Fibroblast of peridontal ligament (primary cell): ENCODE results near the gene C2CD4C.
"Not testable (repeated sequence)": the region's sequence is repeated elsewhere in the genome, so short reads cannot be mapped to it uniquely, and the experiment has no call there.

Experiments
- DNase-seq: peaks from one replicate; pipeline ENCODE4 v3.0.0-alpha.2; 2010; ENCODE audit errors: extremely low read depth

Gene C2CD4C

GRCh38 chr19:381901-382300 lies 27.0 kb downstream of the C2CD4C start:
- DNase-seq: not testable (repeated sequence)

GRCh38 chr19:380618-381219 lies 28.2 kb downstream of the C2CD4C start:
- not testable (repeated sequence) for DNase-seq

DNA sequence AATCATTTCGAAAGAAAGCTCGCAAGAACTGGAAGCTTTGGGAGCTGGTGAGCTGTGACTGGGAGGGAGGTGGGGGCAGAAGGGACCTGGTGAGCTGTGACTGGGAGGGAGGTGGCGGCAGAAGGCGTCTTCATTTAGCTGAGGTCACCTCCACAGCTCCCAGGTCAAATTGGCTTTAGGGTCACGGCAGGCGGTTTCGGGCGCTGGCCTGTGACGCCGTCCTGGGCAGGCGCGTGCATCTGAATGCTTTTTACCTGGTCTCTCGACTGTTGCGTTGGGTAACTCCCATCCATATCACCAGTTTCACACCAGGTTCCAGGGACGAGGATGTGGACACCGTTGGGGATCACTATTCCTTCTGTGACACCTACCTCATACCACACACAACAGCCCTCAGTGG lies 29.2 kb downstream of the C2CD4C start:
- no peak for DNase-seq

DNA sequence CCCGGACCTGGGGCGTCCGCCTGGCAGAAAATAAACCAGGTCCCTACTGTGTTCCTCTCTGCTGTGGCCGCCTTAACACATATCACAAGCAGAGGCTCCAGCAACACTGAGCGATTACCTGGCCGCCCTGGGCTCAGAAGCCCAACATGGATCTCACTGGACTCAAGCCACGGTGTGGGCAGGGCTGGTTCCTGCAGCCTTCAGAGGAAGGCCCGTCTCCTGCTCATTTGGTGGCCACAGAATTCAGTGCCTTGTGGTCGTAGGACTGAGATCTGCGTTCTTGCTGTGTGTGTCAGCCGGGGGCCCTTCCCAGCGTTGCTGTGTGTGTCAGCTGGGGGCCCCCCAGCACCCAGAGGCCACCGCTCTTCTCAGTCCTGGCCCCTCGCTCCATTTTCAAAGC lies 30.2 kb downstream of the C2CD4C start:
- DNase-seq: no peak

DNA sequence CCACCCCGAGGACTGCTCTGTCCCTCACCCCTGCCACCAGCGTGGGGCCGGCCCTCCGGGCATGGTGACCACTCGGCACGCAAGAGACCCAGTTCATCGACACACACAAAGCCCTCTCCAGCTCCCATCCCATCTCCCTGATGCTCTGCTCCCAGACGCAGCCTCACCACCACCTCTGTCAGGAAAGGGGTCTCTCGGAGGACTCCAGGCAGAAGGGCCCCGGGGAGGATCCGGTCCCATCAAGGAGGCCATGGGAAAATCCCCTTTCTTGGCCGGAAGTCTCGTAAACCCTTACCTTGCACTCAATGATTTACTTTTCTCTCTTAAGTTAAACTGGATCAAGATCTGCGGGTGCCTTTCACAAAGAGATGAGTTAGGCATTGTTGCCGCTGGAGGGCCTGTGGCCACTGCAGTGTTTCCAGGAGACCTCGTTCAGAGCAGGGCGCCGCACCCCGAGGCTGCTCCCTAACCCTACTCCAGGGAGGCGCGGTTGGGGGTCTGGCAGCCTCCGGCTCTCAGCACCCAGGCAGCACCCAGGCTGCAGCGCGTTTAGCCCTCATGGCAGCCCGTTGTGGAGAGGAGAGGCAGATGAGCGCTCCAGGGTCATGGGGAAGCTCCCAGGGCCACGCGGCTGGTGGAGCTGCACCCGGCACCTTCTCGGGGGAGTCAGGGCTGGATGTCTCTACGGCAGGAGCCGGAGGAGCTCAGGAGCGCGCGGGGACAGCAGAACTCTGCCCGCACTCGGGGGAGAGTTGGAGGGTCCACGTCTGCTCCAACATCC lies 31.0 kb downstream of the C2CD4C start:
- no peak for DNase-seq

DNA sequence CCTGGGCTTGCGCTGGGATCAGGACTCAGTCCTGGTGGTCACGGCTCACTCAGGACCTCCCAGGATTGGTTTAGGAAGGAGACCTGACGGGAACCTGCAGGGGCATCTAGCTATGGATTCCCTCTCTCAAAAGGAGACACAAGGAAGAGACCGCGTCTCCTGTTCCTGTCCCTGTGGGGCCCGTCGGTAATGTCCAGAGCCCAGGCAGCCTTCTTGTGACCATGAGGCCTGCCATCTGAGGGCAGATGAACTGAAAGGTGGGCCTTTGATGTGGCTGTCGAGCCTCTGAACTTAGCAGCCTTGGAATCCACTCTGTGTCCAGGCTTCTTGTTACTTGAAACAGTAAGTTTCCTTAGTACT lies 32.9 kb downstream of the C2CD4C start:
- no peak for DNase-seq

GRCh38 chr19:375395-376110 lies 33.4 kb downstream of the C2CD4C start:
- no peak for DNase-seq

DNA sequence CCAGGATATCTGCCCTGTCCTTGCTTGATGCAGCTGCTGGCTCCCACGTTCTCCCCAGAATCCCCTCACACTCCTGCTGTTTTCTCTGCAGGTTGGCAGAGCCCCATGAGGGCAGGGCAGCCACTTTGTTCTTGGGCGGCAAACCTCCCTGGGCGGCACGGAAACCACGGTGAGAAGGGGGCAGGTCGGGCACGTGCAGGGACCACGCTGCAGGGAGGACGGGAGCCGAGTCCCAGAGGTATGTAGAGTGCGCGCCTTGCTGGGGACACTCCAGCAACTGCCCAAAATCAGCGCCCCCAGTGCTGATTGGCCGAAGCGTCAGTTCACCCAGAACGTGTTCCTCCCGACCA lies 34.1 kb downstream of the C2CD4C start:
- no peak for DNase-seq

DNA sequence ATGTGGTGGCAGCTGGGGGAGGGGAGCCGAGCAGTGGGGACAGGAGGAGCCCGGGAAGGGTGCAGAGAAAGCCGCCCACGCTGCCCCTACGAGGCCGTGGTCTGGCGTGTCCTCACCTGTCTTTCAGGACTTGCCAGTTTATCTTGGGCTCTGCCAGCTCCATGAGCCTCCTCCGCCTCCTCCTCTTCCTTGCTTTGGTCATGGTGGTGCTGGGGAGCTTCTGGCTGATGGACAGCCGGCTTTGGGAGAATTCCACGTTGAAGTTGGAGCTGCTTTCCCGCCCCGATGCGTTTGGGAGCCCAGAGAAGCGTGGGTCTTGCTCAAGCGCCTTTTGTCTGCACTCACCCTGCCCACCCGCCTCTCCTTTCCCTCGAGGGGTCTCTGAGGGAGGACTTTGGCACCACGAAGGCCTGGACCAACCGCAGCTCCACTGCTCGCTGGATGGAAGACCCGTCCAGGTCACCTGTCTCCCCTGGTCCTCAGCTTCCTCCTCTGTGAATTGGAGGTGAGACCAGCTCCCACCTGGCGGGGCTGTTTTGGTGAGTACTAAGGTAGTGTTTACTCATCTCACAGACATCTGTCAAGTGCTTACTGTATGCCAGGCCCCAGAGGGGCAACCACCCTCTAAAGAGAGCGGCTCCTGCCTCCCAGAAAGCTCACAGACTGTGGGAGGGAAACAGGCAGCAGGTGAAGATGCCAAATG lies 34.6 kb downstream of the C2CD4C start:
- no peak for DNase-seq

DNA sequence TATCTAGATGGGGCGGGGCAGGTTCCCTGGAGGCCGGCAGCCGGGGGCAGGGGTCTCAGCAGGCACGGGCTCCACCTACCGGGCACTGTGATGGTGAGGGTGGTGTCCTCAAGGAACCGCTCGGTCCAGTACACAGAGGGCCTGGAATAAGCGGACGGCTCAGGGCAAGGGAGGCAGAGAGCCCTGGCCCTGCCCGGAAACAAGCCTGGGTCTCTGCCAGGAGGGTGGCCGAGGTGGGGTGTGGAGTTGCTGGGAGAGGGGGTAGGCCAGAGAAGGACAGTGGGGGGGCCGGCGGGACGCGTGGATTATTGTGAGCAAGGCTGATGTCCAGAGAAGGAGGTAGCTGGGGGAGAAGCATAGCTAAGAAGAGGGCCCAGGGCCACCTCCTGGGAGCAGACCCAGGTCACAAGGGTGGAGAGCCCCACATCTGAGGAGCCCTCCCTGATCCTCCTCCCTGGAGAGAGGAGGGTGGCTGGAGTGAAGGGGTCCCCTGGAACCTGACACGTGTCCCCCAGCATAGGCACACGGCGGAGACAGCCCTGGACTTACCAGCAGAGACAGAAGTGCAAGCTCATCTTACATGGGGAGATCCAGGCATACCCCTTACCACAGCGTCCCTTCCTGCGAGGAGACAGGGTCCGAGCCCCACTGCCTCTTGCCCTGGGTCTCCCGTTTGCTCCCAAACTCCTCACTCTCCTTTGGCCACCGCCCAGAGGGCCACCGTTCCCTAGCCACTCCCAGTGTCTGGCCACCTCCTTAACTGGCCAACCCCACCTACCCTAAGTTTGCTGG lies 35.4 kb downstream of the C2CD4C start:
- no peak for DNase-seq

- DNase-seq: peak; percentile 74
These were observed 36.5 kb downstream of the C2CD4C start for GRCh38 chr19:372306-372890.

DNA sequence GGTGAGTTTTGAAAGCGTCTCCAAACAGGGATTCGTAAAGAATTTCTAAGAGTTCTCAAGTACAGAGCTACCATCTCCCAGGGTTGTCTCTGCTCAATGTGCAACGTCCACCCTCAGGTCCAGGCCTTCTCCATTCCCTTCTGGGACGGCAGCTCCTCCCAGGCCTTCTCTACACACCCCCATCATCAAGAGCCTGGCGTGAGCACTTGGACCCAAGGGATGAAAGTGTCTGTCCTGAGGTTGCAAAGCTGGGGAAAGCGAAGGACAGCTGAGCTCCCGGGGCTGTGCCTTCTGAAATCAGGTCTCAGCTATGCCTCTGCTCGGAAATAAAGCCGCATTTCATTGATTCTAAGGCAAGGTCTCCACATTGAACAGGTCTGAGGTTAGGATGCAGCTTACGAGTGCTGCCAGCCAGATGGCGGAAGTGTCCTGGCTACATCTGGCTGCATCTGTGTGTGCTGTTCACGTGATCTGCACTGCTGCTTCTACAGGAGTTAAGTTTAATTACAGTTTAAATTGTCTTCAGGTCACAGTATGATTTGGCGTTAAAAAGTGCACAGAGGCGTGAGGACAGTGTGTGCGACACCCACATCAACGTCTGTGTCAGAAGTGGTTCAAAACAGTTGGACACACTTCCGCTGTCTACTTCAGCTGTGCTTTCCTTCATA lies 37.3 kb downstream of the C2CD4C start:
- no peak for DNase-seq

GRCh38 chr19:370641-371330 lies 38.2 kb downstream of the C2CD4C start:
- DNase-seq: no peak

- DNase-seq: no peak
These were observed 39.1 kb downstream of the C2CD4C start for GRCh38 chr19:369876-370275.

GRCh38 chr19:369256-369655 lies 39.7 kb downstream of the C2CD4C start:
- no peak for DNase-seq

DNA sequence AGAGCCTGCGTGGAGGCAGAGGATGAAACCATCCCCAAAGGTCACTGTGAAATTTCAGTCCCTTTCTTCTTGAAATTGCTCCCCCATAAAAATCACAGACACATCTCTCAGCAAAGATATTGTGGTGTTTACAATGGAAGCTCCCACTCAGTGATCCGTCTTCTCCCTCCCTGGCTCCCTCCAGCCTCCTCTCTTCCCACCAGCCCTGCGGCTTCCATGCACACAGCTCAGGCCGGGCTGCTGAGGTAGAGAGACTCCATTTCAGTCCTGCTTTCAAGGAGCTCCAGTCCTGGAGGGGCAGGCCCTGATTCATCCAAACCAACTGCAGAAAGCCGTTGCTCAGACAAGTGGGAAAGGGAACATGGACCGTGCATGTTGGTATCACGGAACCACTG lies 40.3 kb downstream of the C2CD4C start:
- DNase-seq: no peak

DNA sequence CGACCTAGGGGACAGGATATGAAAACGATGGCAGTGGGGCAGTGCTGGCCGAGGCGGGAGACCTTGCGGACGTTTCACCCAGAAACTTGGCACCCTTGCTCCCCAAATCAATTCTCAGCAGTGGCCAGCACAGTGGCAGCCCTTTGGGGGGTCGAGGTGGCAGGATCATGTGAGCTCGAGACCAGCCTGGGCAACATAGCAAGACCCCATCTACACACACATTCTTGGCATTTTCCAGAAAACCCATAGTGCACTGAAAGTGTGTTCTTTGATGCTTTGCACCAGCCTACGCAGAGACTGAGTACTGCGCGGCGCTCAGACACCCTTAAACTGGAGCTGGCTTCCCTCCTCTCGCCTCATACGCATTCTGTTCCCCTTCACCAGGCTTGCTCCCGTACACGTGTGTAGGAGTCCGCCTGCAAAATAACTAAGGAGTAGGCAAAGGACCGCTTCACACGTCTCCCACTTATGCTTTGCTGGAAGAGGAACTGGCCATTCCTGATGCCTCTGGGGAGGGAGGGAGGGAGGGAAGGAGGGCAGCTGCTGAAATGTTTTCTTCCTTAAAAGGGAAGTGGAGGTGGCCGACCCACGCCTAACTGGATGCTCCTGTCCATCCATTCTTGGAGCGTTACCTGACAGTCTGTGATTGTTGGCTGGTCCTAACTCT lies 40.9 kb downstream of the C2CD4C start:
- no peak for DNase-seq

DNA sequence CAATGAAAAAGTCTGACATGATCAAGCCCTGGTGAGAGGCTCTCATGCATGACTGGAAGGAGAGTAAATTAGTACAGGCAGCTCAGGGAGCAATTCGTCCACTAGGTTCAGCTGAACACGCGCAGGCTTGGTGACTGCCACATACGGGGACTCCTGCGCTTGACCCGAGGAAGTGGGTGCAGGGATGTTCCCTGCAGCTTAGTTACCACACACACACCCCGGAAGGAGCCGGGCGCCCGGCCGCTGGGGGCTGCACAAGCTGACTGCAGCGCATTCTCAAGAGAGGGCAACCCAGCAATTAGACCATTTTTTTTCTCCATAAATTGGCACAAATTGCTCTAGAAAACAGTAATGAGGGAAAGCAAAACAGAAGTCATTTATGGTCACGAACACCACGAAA lies 41.4 kb downstream of the C2CD4C start:
- no peak for DNase-seq

- DNase-seq: no peak
These were observed 42.0 kb downstream of the C2CD4C start for GRCh38 chr19:366951-367350.
